ENCODE results near the gene WFDC1.

GRCh38 chr16:84278968-84279367 lies 15.7 kb upstream of the WFDC1 start:
- no peak for TF ChIP-seq CTCF (IDR thresholded peaks at IDR 0.05)
- TF ChIP-seq POLR2A (IDR thresholded peaks at IDR 0.05) = no peak
